Peyer's patch (tissue), 4 donors: ENCODE data around the gene URI1.

Source experiments
- CTCF ChIP-seq, 6 experiments: fragments of 450-650 bp in 4 of 6; fragments of 200-600 bp in 2 of 6; sonication (generic) in 1 of 6; IDR thresholded peaks; one replicate each; pipeline ENCODE4 v1.5.1; 2017 to 2019; ENCODE audit warnings: antibody characterized with exemption in 6 of 6, mild to moderate bottlenecking in 3 of 6, moderate library complexity in 1 of 6
- POLR2A ChIP-seq, 2 donors: fragments of 450-650 bp; IDR thresholded peaks; one replicate each; pipeline ENCODE4 v1.5.1; 2017; ENCODE audit warnings: antibody characterized with exemption in 2 of 2, mild to moderate bottlenecking in 2 of 2, moderate library complexity in 2 of 2

DNA sequence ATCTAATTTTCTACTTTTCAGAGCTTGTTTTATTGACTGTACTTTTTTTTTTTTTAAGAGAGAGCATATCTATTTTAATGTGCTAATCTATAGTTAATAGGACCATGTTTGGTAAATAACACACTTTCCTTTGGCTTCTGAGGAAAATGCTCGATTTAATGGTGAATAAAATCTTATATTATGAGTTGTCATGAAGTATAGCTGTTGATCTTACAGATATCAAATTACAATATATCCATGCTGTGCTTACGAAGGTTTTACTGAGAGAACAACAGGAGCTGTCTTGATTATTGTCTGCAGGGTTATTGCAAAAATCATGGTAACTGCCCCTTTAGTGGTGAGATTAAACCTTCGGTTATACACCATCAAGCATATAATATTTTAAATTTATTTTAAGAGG is 29.6 kb downstream of the URI1 start:
- TF ChIP-seq CTCF (IDR thresholded peaks at IDR 0.05) (no peak), POLR2A (IDR thresholded peaks at IDR 0.05) (no peak)
